ENCODE results near the gene RPS6KB2.
A peak's percentile ranks its signal among the peaks of the same experiment; 100 is the strongest.
"Not testable (repeated sequence)": the region's sequence is repeated elsewhere in the genome, so short reads cannot be mapped to it uniquely, and the experiment has no call there.

Gene RPS6KB2

GRCh38 chr11:67410984-67411784 is 17.1 kb upstream of the RPS6KB2 start:
- no peak for DNase-seq (ENCODE audit: low read depth, low spot score)

- no peak for DNase-seq (ENCODE audit: low read depth, low spot score)
Observed at GRCh38 chr11:67411785-67412152, 16.5 kb upstream of the RPS6KB2 start.

- no peak for DNase-seq (ENCODE audit: low read depth, low spot score)
Observed at GRCh38 chr11:67412495-67413179, 15.7 kb upstream of the RPS6KB2 start.

- DNase-seq (ENCODE audit: low read depth, low spot score) = no peak
Observed at GRCh38 chr11:67413266-67413849, 14.9 kb upstream of the RPS6KB2 start.

- no peak for DNase-seq (ENCODE audit: low read depth, low spot score)
Observed at GRCh38 chr11:67415501-67416304, 12.6 kb upstream of the RPS6KB2 start, which contains the start of gene CARNS1. Gene CARNS1, plus strand, starts transcription at chr11:67415678. Its CDS starts 522 bp downstream, at chr11:67416200.

GRCh38 chr11:67416416-67417335 is 11.6 kb upstream of the RPS6KB2 start:
- DNase-seq (ENCODE audit: low read depth, low spot score) = no peak

- no peak for DNase-seq (ENCODE audit: low read depth, low spot score)
Observed at GRCh38 chr11:67417425-67417824, 10.9 kb upstream of the RPS6KB2 start.

GRCh38 chr11:67418476-67419281 is 9.6 kb upstream of the RPS6KB2 start:
- DNase-seq (ENCODE audit: low read depth, low spot score) = no peak

- DNase-seq (ENCODE audit: low read depth, low spot score) = no peak
Observed at GRCh38 chr11:67419325-67420049, 8.8 kb upstream of the RPS6KB2 start.

GRCh38 chr11:67420147-67420645 is 8.1 kb upstream of the RPS6KB2 start:
- DNase-seq (ENCODE audit: low read depth, low spot score) = no peak

- DNase-seq (ENCODE audit: low read depth, low spot score) = peak; percentile 51
Observed at GRCh38 chr11:67420646-67421429, 7.5 kb upstream of the RPS6KB2 start.

- no peak for DNase-seq (ENCODE audit: low read depth, low spot score)
Observed at GRCh38 chr11:67421430-67422031, 6.8 kb upstream of the RPS6KB2 start.

- DNase-seq (ENCODE audit: low read depth, low spot score) = no peak
Observed at GRCh38 chr11:67422891-67423290, 5.4 kb upstream of the RPS6KB2 start.

GRCh38 chr11:67423466-67423865 is 4.8 kb upstream of the RPS6KB2 start:
- no peak for DNase-seq (ENCODE audit: low read depth, low spot score)

- DNase-seq (ENCODE audit: low read depth, low spot score) = no peak
Observed at GRCh38 chr11:67423891-67424613, 4.2 kb upstream of the RPS6KB2 start.

GRCh38 chr11:67427364-67427859 is 882 bp upstream of the RPS6KB2 start:
- not testable (repeated sequence) for DNase-seq (ENCODE audit: low read depth, low spot score)

All from brain pericyte (primary cell).